ENCODE data around the gene AIMP1. TPM values are rescaled to one million over a fixed set of nuclear protein-coding genes. Genes with fewer than 3 reads are reported as not detected.
A peak's percentile ranks its signal among the peaks of the same experiment; 100 is the strongest.

Gene AIMP1
- total and polyA plus RNA-seq, 2 of the 13 experiments (the other 11 are each of a cell fraction or from before 2014, with no cell fraction given): 28.6 to 82.9 TPM

DNA sequence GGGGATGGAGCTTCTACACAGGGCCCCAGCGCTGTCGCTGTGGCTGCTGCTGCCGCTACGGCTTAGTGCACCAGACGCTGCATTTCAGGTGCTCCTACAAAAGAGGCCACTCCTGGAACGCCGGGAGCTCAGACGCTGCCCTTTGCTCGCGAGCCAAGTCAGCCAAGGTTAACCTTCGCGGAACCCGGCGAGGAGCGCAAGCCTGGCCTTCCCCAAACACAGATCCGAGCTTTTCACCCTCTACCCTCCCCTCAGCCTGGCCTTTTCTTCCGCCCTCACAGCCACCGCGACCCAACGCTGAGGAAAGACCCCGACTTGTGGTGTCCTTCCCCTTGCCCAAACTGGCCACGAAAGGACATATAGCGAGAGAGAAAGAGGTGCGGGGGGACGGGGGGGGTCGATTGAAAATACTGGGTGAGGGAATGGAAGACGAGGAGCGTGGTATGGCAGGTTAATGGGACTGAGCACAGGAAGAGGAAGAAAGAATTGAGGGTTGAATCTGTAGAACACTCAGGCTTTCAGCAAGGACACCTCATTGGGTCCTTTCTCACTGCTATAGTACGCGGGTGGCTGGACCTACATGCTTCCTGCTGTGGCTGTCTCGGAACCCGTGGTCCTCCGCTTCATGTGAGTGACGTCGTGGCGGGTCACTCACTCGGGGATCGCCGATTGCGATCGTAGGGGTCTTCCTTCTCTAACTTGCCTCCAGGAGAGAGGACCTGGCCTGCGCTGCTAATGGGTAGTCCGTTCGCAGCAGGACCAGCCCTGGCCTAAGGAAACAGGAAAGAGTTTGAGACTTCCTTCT is at the start of gene AIMP1, which contains the start of gene TBCK (continued):
- no peak for TF ChIP-seq ATF4 (CRISPR knock-in tag; IDR thresholded peaks at IDR 0.05)
- no peak for TF ChIP-seq SCMH1 (CRISPR knock-in tag; IDR thresholded peaks at IDR 0.05; ENCODE audit: borderline replicate concordance)
- TF ChIP-seq, protein P1, sequence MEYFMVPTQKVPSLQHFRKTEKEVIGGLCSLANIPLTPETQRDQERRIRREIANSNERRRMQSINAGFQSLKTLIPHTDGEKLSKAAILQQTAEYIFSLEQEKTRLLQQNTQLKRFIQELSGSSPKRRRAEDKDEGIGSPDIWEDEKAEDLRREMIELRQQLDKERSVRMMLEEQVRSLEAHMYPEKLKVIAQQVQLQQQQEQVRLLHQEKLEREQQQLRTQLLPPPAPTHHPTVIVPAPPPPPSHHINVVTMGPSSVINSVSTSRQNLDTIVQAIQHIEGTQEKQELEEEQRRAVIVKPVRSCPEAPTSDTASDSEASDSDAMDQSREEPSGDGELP (IDR thresholded peaks at IDR 0.05; ENCODE audit: borderline replicate concordance, low read depth): no peak
- TF ChIP-seq, protein P2, sequence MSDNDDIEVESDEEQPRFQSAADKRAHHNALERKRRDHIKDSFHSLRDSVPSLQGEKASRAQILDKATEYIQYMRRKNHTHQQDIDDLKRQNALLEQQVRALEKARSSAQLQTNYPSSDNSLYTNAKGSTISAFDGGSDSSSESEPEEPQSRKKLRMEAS (IDR thresholded peaks at IDR 0.05): 0 out of 2 replicates have a peak, but pooled peaks have one; percentile 34
- TF ChIP-seq RFX3 (CRISPR knock-in tag; IDR thresholded peaks at IDR 0.05): no peak
- no peak for TF ChIP-seq SMAD9 (CRISPR knock-in tag; IDR thresholded peaks at IDR 0.05)
- no peak for TF ChIP-seq SOX5 (CRISPR knock-in tag; IDR thresholded peaks at IDR 0.05; ENCODE audit: borderline replicate concordance)
- no peak for TF ChIP-seq THAP8 (CRISPR knock-in tag; IDR thresholded peaks at IDR 0.05; ENCODE audit: borderline replicate concordance)
- peak; percentile 51; the same call in 1 of the 2 replicates for TF ChIP-seq ZBTB38 (CRISPR knock-in tag; IDR thresholded peaks at IDR 0.05)
- TF ChIP-seq ZNF766 (CRISPR knock-in tag; IDR thresholded peaks at IDR 0.05; ENCODE audit: borderline replicate concordance): 0 out of 2 replicates have a peak, but pooled peaks have one; percentile 78
- TF ChIP-seq MAF1 (CRISPR knock-in tag; IDR thresholded peaks at IDR 0.05; ENCODE audit: borderline replicate concordance): 0 out of 2 replicates have a peak, but pooled peaks have one; percentile 64
- TF ChIP-seq NONO (IDR thresholded peaks at IDR 0.05): no peak
- TF ChIP-seq NONO (CRISPR knock-in tag; conservative IDR thresholded peaks at IDR 0.05): peak; percentile 34; the same call in 1 of the 2 replicates
- TF ChIP-seq ZNF614 (CRISPR knock-in tag; IDR thresholded peaks at IDR 0.05; ENCODE audit: borderline replicate concordance): no peak
- no peak for TF ChIP-seq GTF2F1 (IDR thresholded peaks at IDR 0.05; ENCODE audit: low read length)
- TF ChIP-seq ZNF513 (CRISPR knock-in tag; conservative IDR thresholded peaks at IDR 0.05): no peak
- TF ChIP-seq, protein P3, sequence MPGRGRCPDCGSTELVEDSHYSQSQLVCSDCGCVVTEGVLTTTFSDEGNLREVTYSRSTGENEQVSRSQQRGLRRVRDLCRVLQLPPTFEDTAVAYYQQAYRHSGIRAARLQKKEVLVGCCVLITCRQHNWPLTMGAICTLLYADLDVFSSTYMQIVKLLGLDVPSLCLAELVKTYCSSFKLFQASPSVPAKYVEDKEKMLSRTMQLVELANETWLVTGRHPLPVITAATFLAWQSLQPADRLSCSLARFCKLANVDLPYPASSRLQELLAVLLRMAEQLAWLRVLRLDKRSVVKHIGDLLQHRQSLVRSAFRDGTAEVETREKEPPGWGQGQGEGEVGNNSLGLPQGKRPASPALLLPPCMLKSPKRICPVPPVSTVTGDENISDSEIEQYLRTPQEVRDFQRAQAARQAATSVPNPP (CRISPR knock-in tag; IDR thresholded peaks at IDR 0.05): no peak
- TF ChIP-seq MIXL1 (CRISPR knock-in tag; IDR thresholded peaks at IDR 0.05): no peak; the same call in 1 of the 2 replicates
- no peak for TF ChIP-seq ARNTL (CRISPR knock-in tag; IDR thresholded peaks at IDR 0.05)
- no peak for TF ChIP-seq RCOR2 (CRISPR knock-in tag; IDR thresholded peaks at IDR 0.05)
- TF ChIP-seq POLR2A (IDR thresholded peaks at IDR 0.05; ENCODE audit: insufficient read depth in 1 of 2, low read depth in 2 of 2, low read length in 2 of 2): peak; percentile 72 to 84
- TF ChIP-seq, protein P4, sequence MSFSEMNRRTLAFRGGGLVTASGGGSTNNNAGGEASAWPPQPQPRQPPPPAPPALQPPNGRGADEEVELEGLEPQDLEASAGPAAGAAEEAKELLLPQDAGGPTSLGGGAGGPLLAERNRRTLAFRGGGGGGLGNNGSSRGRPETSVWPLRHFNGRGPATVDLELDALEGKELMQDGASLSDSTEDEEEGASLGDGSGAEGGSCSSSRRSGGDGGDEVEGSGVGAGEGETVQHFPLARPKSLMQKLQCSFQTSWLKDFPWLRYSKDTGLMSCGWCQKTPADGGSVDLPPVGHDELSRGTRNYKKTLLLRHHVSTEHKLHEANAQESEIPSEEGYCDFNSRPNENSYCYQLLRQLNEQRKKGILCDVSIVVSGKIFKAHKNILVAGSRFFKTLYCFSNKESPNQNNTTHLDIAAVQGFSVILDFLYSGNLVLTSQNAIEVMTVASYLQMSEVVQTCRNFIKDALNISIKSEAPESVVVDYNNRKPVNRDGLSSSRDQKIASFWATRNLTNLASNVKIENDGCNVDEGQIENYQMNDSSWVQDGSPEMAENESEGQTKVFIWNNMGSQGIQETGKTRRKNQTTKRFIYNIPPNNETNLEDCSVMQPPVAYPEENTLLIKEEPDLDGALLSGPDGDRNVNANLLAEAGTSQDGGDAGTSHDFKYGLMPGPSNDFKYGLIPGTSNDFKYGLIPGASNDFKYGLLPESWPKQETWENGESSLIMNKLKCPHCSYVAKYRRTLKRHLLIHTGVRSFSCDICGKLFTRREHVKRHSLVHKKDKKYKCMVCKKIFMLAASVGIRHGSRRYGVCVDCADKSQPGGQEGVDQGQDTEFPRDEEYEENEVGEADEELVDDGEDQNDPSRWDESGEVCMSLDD (CRISPR knock-in tag; IDR thresholded peaks at IDR 0.05; ENCODE audit: borderline replicate concordance): 0 out of 2 replicates have a peak, but pooled peaks have one; percentile 8

Data from HepG2 (cell line).